ENCODE results near the gene ARMC10.
"Not testable (repeated sequence)": the region's sequence is repeated elsewhere in the genome, so short reads cannot be mapped to it uniquely, and the experiment has no call there.

ARMC10 gene

GRCh38 chr7:103078226-103078625 is 3.3 kb downstream of the ARMC10 start:
- not testable (repeated sequence) for DNase-seq (ENCODE audit: low spot score)

- no peak for DNase-seq (ENCODE audit: low spot score)
These were observed 4.9 kb downstream of the ARMC10 start for GRCh38 chr7:103079836-103080235.

GRCh38 chr7:103080923-103081322 is 6.0 kb downstream of the ARMC10 start:
- no peak for DNase-seq (ENCODE audit: low spot score)

- DNase-seq (ENCODE audit: low spot score) = no peak
These were observed 7.6 kb downstream of the ARMC10 start for GRCh38 chr7:103082497-103082896.

- no peak for DNase-seq (ENCODE audit: low spot score)
These were observed 8.3 kb downstream of the ARMC10 start for GRCh38 chr7:103083210-103083609.

- DNase-seq (ENCODE audit: low spot score) = not testable (repeated sequence)
These were observed 17.4 kb downstream of the ARMC10 start for GRCh38 chr7:103092321-103092720.

- no peak for DNase-seq (ENCODE audit: low spot score)
These were observed 18.5 kb downstream of the ARMC10 start for GRCh38 chr7:103093429-103093828.

- DNase-seq (ENCODE audit: low spot score) = no peak
These were observed 19.2 kb downstream of the ARMC10 start for GRCh38 chr7:103094102-103094501.

- not testable (repeated sequence) for DNase-seq (ENCODE audit: low spot score)
These were observed 20.6 kb downstream of the ARMC10 start for GRCh38 chr7:103095558-103095957.

- DNase-seq (ENCODE audit: low spot score) = no peak
These were observed 22.1 kb downstream of the ARMC10 start for GRCh38 chr7:103097041-103097440.

GRCh38 chr7:103100348-103100747 is 25.4 kb downstream of the ARMC10 start:
- DNase-seq (ENCODE audit: low spot score) = no peak

GRCh38 chr7:103101543-103101942 is 26.6 kb downstream of the ARMC10 start:
- no peak for DNase-seq (ENCODE audit: low spot score)

- no peak for DNase-seq (ENCODE audit: low spot score)
These were observed 31.2 kb downstream of the ARMC10 start for GRCh38 chr7:103106005-103106702.

- not testable (repeated sequence) for DNase-seq (ENCODE audit: low spot score)
These were observed 31.7 kb downstream of the ARMC10 start for GRCh38 chr7:103106703-103107070.

- no peak for DNase-seq (ENCODE audit: low spot score)
These were observed 38.2 kb downstream of the ARMC10 start for GRCh38 chr7:103113164-103113563.

GRCh38 chr7:103114576-103115008 is 39.7 kb downstream of the ARMC10 start:
- DNase-seq (ENCODE audit: low spot score) = no peak

- DNase-seq (ENCODE audit: low spot score) = no peak
These were observed 40.8 kb downstream of the ARMC10 start for GRCh38 chr7:103115771-103116170.

- no peak for DNase-seq (ENCODE audit: low spot score)
These were observed 41.6 kb downstream of the ARMC10 start for GRCh38 chr7:103116511-103116910.

GRCh38 chr7:103116991-103117390 is 42.1 kb downstream of the ARMC10 start:
- DNase-seq (ENCODE audit: low spot score) = no peak

GRCh38 chr7:103117465-103117864 is 42.5 kb downstream of the ARMC10 start:
- DNase-seq (ENCODE audit: low spot score) = no peak

GRCh38 chr7:103119791-103120291 is 44.9 kb downstream of the ARMC10 start:
- no peak for DNase-seq (ENCODE audit: low spot score)

GRCh38 chr7:103120362-103120761 is 45.4 kb downstream of the ARMC10 start:
- DNase-seq (ENCODE audit: low spot score) = no peak

- no peak for DNase-seq (ENCODE audit: low spot score)
These were observed 46.7 kb downstream of the ARMC10 start for GRCh38 chr7:103121641-103122040.

- DNase-seq (ENCODE audit: low spot score) = no peak
These were observed 48.6 kb downstream of the ARMC10 start for GRCh38 chr7:103123529-103123928.

Measured in D341Med (cell line).